ENCODE data around the gene FMNL2. TPM values are rescaled to one million over a fixed set of nuclear protein-coding genes. Genes with fewer than 3 reads are reported as not detected.

The FMNL2 gene
- total RNA-seq, 1 experiment from 2014 or later = 28.1 TPM

DNA sequence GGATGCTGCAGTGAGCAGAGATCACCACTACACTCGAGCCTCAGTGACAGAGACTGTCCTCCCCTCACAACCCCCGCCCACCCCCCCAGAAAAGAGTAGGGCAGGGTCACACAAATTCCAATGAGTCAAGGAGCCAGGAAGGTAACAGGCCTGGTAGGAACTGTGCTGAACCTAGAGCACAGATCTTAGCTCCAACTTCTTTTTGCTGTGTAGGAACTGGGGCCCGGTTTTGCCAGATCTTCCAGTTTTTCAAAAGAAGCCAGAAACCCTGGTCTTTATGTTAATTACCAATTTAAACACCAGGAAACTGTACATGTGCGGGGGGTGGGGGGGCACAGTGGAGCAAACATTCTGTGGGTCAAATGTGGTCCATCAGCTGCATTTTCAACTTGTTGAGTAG is 311.3 kb downstream of the FMNL2 start:
- ChIA-PET RAD21 (ENCODE audit: low non-redundant PET in 1 of 2, low total read pairs in 2 of 2, uncharacterized antibody in 2 of 2, unreplicated experiment in 2 of 2) (no interaction called here), POLR2A (no interaction called here)
- no peak for ATAC-seq

DNA sequence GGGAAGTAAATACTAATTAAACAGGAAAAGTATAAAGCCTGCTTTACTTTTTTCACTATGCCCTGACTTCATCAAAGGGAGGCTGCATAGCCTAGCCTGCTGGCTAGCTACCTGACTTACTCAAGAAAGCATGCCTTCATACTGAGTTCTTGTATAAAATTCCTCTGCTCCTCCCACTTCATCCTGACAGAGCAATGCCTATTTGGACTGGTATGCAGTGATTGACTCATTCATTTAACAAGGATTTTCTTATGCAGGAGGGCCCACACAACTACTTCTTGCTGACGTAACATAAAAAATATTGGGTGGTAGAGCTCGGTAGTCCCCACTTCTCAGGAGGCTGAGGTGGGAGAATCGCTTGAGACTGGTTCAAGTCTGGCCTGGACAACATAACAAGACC is 311.8 kb downstream of the FMNL2 start:
- intact Hi-C loops (cut with micrococcal nuclease) = no loop called here
- Histone ChIP-seq H3K4me3 (replicated peaks in 1 of 2; ENCODE audit: low read depth in 1 of 2, low read length in 2 of 2) (no peak overlapping the region), H3K9ac (ENCODE audit: low read length) (no peak overlapping the region), H3K36me3 (ENCODE audit: control insufficient read depth in 1 of 2, insufficient read depth in 2 of 2, low read length in 2 of 2) (peaks cover 6 to 14% of the 10 kb centered on the region in 2 experiments; a peak in 3 of 4 replicates), H3K79me2 (ENCODE audit: insufficient read depth, low read length) (no peaks in the 10 kb centered on the region), H3K9me3 (ENCODE audit: control insufficient read depth in 1 of 2, insufficient read depth in 1 of 2, low read depth in 1 of 2, low read length in 2 of 2) (no peaks in the 10 kb centered on the region), H3K4me2 (ENCODE audit: low read length) (no peak overlapping the region), H4K20me1 (ENCODE audit: insufficient read depth) (peaks cover 6% of the 10 kb centered on the region), H2AFZ (ENCODE audit: low read depth, low read length, poor library complexity, severe bottlenecking) (no peak overlapping the region), H3K9me2 (ENCODE audit: insufficient read depth) (no peaks in the 10 kb centered on the region), H3K27me3 (ENCODE audit: insufficient read depth, low read length) (no peaks in the 10 kb centered on the region), H3K27ac (ENCODE audit: low read depth, low read length) (no peak overlapping the region), H3K4me1 (ENCODE audit: control insufficient read depth in 1 of 2, insufficient read depth in 2 of 2, low read length in 2 of 2) (no peaks in the 10 kb centered on the region)
- ATAC-seq (peak; percentile 24; the same call in 1 of the 2 replicates), DNase-seq (ENCODE audit: low read depth, low spot score) (no peak)
- BruUV-seq (replicated peaks) = no TSS peak
- ChIA-PET CTCF (interaction anchor here (1.8 to 2.4 kb wide), 2 partner anchors 11 to 12 kb away, joined by 7 to 9 read pairs; no protein-coding TSS in a partner anchor), RAD21 (ENCODE audit: low non-redundant PET in 1 of 2, low total read pairs in 2 of 2, uncharacterized antibody in 2 of 2, unreplicated experiment in 2 of 2) (no interaction called here), POLR2A (no interaction called here)
- TF ChIP-seq FOSL1 (IDR thresholded peaks at IDR 0.05; ENCODE audit: low read depth) = no peak
- TF ChIP-seq SP1 (IDR thresholded peaks at IDR 0.05; ENCODE audit: low read depth) = no peak
- TF ChIP-seq EZH2phosphoT487 (IDR thresholded peaks at IDR 0.05; ENCODE audit: borderline replicate concordance) = no peak
- no peak for TF ChIP-seq RAD21 (IDR thresholded peaks at IDR 0.05; ENCODE audit: low read depth)
- TF ChIP-seq POLR2AphosphoS5 (IDR thresholded peaks at IDR 0.05; ENCODE audit: low read depth, low read length) = no peak
- TF ChIP-seq EZH2 (IDR thresholded peaks at IDR 0.05) = no peak
- TF ChIP-seq, protein P1, sequence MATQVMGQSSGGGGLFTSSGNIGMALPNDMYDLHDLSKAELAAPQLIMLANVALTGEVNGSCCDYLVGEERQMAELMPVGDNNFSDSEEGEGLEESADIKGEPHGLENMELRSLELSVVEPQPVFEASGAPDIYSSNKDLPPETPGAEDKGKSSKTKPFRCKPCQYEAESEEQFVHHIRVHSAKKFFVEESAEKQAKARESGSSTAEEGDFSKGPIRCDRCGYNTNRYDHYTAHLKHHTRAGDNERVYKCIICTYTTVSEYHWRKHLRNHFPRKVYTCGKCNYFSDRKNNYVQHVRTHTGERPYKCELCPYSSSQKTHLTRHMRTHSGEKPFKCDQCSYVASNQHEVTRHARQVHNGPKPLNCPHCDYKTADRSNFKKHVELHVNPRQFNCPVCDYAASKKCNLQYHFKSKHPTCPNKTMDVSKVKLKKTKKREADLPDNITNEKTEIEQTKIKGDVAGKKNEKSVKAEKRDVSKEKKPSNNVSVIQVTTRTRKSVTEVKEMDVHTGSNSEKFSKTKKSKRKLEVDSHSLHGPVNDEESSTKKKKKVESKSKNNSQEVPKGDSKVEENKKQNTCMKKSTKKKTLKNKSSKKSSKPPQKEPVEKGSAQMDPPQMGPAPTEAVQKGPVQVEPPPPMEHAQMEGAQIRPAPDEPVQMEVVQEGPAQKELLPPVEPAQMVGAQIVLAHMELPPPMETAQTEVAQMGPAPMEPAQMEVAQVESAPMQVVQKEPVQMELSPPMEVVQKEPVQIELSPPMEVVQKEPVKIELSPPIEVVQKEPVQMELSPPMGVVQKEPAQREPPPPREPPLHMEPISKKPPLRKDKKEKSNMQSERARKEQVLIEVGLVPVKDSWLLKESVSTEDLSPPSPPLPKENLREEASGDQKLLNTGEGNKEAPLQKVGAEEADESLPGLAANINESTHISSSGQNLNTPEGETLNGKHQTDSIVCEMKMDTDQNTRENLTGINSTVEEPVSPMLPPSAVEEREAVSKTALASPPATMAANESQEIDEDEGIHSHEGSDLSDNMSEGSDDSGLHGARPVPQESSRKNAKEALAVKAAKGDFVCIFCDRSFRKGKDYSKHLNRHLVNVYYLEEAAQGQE (IDR thresholded peaks at IDR 0.05; ENCODE audit: low read depth) = no peak
- TF ChIP-seq, protein P2, sequence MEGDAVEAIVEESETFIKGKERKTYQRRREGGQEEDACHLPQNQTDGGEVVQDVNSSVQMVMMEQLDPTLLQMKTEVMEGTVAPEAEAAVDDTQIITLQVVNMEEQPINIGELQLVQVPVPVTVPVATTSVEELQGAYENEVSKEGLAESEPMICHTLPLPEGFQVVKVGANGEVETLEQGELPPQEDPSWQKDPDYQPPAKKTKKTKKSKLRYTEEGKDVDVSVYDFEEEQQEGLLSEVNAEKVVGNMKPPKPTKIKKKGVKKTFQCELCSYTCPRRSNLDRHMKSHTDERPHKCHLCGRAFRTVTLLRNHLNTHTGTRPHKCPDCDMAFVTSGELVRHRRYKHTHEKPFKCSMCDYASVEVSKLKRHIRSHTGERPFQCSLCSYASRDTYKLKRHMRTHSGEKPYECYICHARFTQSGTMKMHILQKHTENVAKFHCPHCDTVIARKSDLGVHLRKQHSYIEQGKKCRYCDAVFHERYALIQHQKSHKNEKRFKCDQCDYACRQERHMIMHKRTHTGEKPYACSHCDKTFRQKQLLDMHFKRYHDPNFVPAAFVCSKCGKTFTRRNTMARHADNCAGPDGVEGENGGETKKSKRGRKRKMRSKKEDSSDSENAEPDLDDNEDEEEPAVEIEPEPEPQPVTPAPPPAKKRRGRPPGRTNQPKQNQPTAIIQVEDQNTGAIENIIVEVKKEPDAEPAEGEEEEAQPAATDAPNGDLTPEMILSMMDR (IDR thresholded peaks at IDR 0.05 in 2 of 3, conservative IDR thresholded peaks at IDR 0.05 in 1 of 3; ENCODE audit: borderline replicate concordance in 1 of 3, insufficient read depth in 1 of 3, low read depth in 2 of 3, low read length in 2 of 3) = no peak
- no peak for TF ChIP-seq JUND (IDR thresholded peaks at IDR 0.05)
- no peak for TF ChIP-seq CBX3 (IDR thresholded peaks at IDR 0.05; ENCODE audit: low read depth)
- no peak for TF ChIP-seq EGR1 (IDR thresholded peaks at IDR 0.05; ENCODE audit: low read depth)
- TF ChIP-seq ELF1 (IDR thresholded peaks at IDR 0.05; ENCODE audit: borderline replicate concordance, low read depth) = no peak
- no peak for TF ChIP-seq TCF7L2 (IDR thresholded peaks at IDR 0.05; ENCODE audit: borderline replicate concordance, extremely low read depth, insufficient read depth, insufficient read length)
- no peak for TF ChIP-seq POLR2A (IDR thresholded peaks at IDR 0.05; ENCODE audit: borderline replicate concordance, extremely low read depth, insufficient read depth, insufficient read length)

More for the DNA sequence above, 311.3 kb downstream of the FMNL2 start:
- intact Hi-C loops (cut with micrococcal nuclease) = no loop called here
- no peak for TF ChIP-seq FOSL1 (IDR thresholded peaks at IDR 0.05; ENCODE audit: low read depth)
- TF ChIP-seq, protein P3, sequence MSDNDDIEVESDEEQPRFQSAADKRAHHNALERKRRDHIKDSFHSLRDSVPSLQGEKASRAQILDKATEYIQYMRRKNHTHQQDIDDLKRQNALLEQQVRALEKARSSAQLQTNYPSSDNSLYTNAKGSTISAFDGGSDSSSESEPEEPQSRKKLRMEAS (IDR thresholded peaks at IDR 0.05) = no peak
- no peak for TF ChIP-seq CBX3 (IDR thresholded peaks at IDR 0.05; ENCODE audit: low read depth)
- no peak for TF ChIP-seq EZH2phosphoT487 (IDR thresholded peaks at IDR 0.05; ENCODE audit: borderline replicate concordance)
- TF ChIP-seq EGR1 (IDR thresholded peaks at IDR 0.05; ENCODE audit: low read depth) = no peak
- no peak for TF ChIP-seq ELF1 (IDR thresholded peaks at IDR 0.05; ENCODE audit: borderline replicate concordance, low read depth)
- H3K79me2 ChIP-seq (ENCODE audit: insufficient read depth, low read length) = no peaks in the 10 kb centered on the region
- DNase-seq (ENCODE audit: low read depth, low spot score) = no peak
- H3K4me2 ChIP-seq (ENCODE audit: low read length) = no peak overlapping the region
- no peak overlapping the region for H3K27ac ChIP-seq (ENCODE audit: low read depth, low read length)
- no peaks in the 10 kb centered on the region for H3K9me3 ChIP-seq (ENCODE audit: control insufficient read depth in 1 of 2, insufficient read depth in 1 of 2, low read depth in 1 of 2, low read length in 2 of 2)
- BruUV-seq (replicated peaks) = no TSS peak
- no peak overlapping the region for H3K4me3 ChIP-seq (replicated peaks in 1 of 2; ENCODE audit: low read depth in 1 of 2, low read length in 2 of 2)
- CTCF ChIA-PET = interaction anchor here (2.4 kb wide), 1 partner anchor 11 kb away, joined by 9 read pairs; no protein-coding TSS in a partner anchor
- H3K4me1 ChIP-seq (ENCODE audit: control insufficient read depth in 1 of 2, insufficient read depth in 2 of 2, low read length in 2 of 2) = no peaks in the 10 kb centered on the region
- H2AFZ ChIP-seq (ENCODE audit: low read depth, low read length, poor library complexity, severe bottlenecking) = no peak overlapping the region
- H3K36me3 ChIP-seq (ENCODE audit: control insufficient read depth in 1 of 2, insufficient read depth in 2 of 2, low read length in 2 of 2) = peaks cover 8 to 14% of the 10 kb centered on the region in 2 experiments; a peak in 3 of 4 replicates
- H3K27me3 ChIP-seq (ENCODE audit: insufficient read depth, low read length) = no peaks in the 10 kb centered on the region
- no peaks in the 10 kb centered on the region for H3K9me2 ChIP-seq (ENCODE audit: insufficient read depth)
- peaks cover 6% of the 10 kb centered on the region for H4K20me1 ChIP-seq (ENCODE audit: insufficient read depth)
- H3K9ac ChIP-seq (ENCODE audit: low read length) = no peak overlapping the region

Data from HCT116 (cell line).